Effector memory CD4-positive, alpha-beta T cell (primary cell): ENCODE data around the gene FRMPD2.
A peak's percentile ranks its signal among the peaks of the same experiment; 100 is the strongest.

Experiments
- DNase-seq, 3 donors: peaks; one replicate each; pipeline ENCODE4 v3.0.0-alpha.2; 2020
- H3K27ac ChIP-seq: 2 replicates; pipeline ENCODE4 v1.7.0; 2013; ENCODE audit warnings: mild to moderate bottlenecking, low read length, moderate library complexity; ENCODE audit not compliant: insufficient read depth, poor library complexity, severe bottlenecking
- H3K27me3 ChIP-seq: replicated peaks from 2 replicates; pipeline ENCODE4 v1.7.0; 2013; ENCODE audit warnings: mild to moderate bottlenecking, low read length; ENCODE audit not compliant: insufficient read depth, control insufficient read depth, poor library complexity, severe bottlenecking
- H3K36me3 ChIP-seq: 2 replicates; pipeline ENCODE4 v1.7.0; 2013; ENCODE audit warnings: mild to moderate bottlenecking, low read length, moderate library complexity; ENCODE audit not compliant: control insufficient read depth, insufficient read depth
- H3K4me1 ChIP-seq: 2 replicates; pipeline ENCODE4 v1.7.0; 2013; ENCODE audit warnings: low read length, mild to moderate bottlenecking; ENCODE audit not compliant: control insufficient read depth, insufficient read depth, poor library complexity, severe bottlenecking
- H3K4me3 ChIP-seq: 2 replicates; pipeline ENCODE4 v1.7.0; 2013; ENCODE audit warnings: low read length, low read depth, mild to moderate bottlenecking; ENCODE audit not compliant: insufficient read depth, poor library complexity, severe bottlenecking
- H3K9me3 ChIP-seq: 2 replicates; pipeline ENCODE4 v1.7.0; 2013; ENCODE audit warnings: mild to moderate bottlenecking, low read length, moderate library complexity; ENCODE audit not compliant: control insufficient read depth
- total RNA-seq, 3 donors: gene quantifications; one replicate each; lab custom pipeline; 2026; lab: John Stamatoyannopoulos, UW

FRMPD2 gene
- 0 reads per million in 3 donors for total RNA-seq

- Histone ChIP-seq H3K4me1 (no peaks in the 10 kb centered on the region), H3K27me3 (no peaks in the 10 kb centered on the region), H3K9me3 (no peaks in the 10 kb centered on the region), H3K27ac (no peak within 1 kb of the TSS), H3K36me3 (no peaks in the 10 kb centered on the region), H3K4me3 (no peak within 1 kb of the TSS)
- DNase-seq: no peak
Observed at GRCh38 chr10:48274636-48275035, at the start of gene FRMPD2. TSS of gene FRMPD2 (minus strand) at chr10:48274696. CDS start at chr10:48274567, 129 bp downstream.

- no peak for DNase-seq
- Histone ChIP-seq H3K27ac (no peak overlapping the region), H3K36me3 (peaks cover 4% of the 10 kb centered on the region), H3K4me1 (no peaks in the 10 kb centered on the region), H3K27me3 (no peaks in the 10 kb centered on the region), H3K4me3 (no peak overlapping the region), H3K9me3 (no peaks in the 10 kb centered on the region)
Observed at GRCh38 chr10:48322017-48322416, 47.5 kb upstream of the FRMPD2 start.

- no peak overlapping the region for H3K4me3 ChIP-seq
- H3K27me3 ChIP-seq: no peaks in the 10 kb centered on the region
- no peaks in the 10 kb centered on the region for H3K36me3 ChIP-seq
- no peak overlapping the region for H3K27ac ChIP-seq
- H3K9me3 ChIP-seq: no peaks in the 10 kb centered on the region
- DNase-seq: no peak
- no peaks in the 10 kb centered on the region for H3K4me1 ChIP-seq
Observed at GRCh38 chr10:48317321-48317990, 43.0 kb upstream of the FRMPD2 start.

- Histone ChIP-seq H3K4me1 (no peaks in the 10 kb centered on the region), H3K27me3 (no peaks in the 10 kb centered on the region), H3K36me3 (no peaks in the 10 kb centered on the region), H3K27ac (no peak overlapping the region), H3K4me3 (no peak overlapping the region), H3K9me3 (no peaks in the 10 kb centered on the region)
- no peak for DNase-seq
Observed at GRCh38 chr10:48316236-48316635, 41.7 kb upstream of the FRMPD2 start.

- no peaks in the 10 kb centered on the region for H3K27me3 ChIP-seq
- H3K36me3 ChIP-seq: no peaks in the 10 kb centered on the region
- no peak for DNase-seq
- H3K4me3 ChIP-seq: no peak overlapping the region
- no peak overlapping the region for H3K27ac ChIP-seq
- H3K9me3 ChIP-seq: no peaks in the 10 kb centered on the region
- H3K4me1 ChIP-seq: no peaks in the 10 kb centered on the region
Observed at GRCh38 chr10:48314107-48314506, 39.6 kb upstream of the FRMPD2 start.

- H3K36me3 ChIP-seq: no peaks in the 10 kb centered on the region
- no peaks in the 10 kb centered on the region for H3K9me3 ChIP-seq
- no peaks in the 10 kb centered on the region for H3K27me3 ChIP-seq
- H3K27ac ChIP-seq: no peak overlapping the region
- no peak for DNase-seq
- no peak overlapping the region for H3K4me3 ChIP-seq
- H3K4me1 ChIP-seq: peaks cover 7% of the 10 kb centered on the region
Observed at GRCh38 chr10:48309711-48310226, 35.3 kb upstream of the FRMPD2 start.

GRCh38 chr10:48307711-48308018, 33.2 kb upstream of the FRMPD2 start:
- no peaks in the 10 kb centered on the region for H3K36me3 ChIP-seq
- no peak for DNase-seq
- peaks cover 7% of the 10 kb centered on the region for H3K4me1 ChIP-seq
- no peak overlapping the region for H3K27ac ChIP-seq
- H3K9me3 ChIP-seq: no peaks in the 10 kb centered on the region
- no peaks in the 10 kb centered on the region for H3K27me3 ChIP-seq
- peak overlapping the region; percentile 77 for H3K4me3 ChIP-seq

GRCh38 chr10:48306870-48307710, 32.6 kb upstream of the FRMPD2 start:
- DNase-seq: peak; percentile 63 to 72 (median 71)
- H3K27ac ChIP-seq: peak overlapping the region; percentile 81
- no peaks in the 10 kb centered on the region for H3K27me3 ChIP-seq
- peaks cover 7% of the 10 kb centered on the region for H3K4me1 ChIP-seq
- no peaks in the 10 kb centered on the region for H3K36me3 ChIP-seq
- H3K4me3 ChIP-seq: peak overlapping the region; percentile 77
- H3K9me3 ChIP-seq: no peaks in the 10 kb centered on the region

- no peaks in the 10 kb centered on the region for H3K36me3 ChIP-seq
- no peaks in the 10 kb centered on the region for H3K27me3 ChIP-seq
- peak within 1 kb of the TSS; percentile 81 for H3K27ac ChIP-seq
- H3K9me3 ChIP-seq: no peaks in the 10 kb centered on the region
- peak within 1 kb of the TSS; percentile 77 for H3K4me3 ChIP-seq
- DNase-seq: peak; percentile 88 to 91 (median 91)
- H3K4me1 ChIP-seq: peaks cover 7% of the 10 kb centered on the region
Observed at GRCh38 chr10:48306265-48306869, 31.9 kb upstream of the FRMPD2 start, which contains the start of gene MAPK8. TSS of gene MAPK8 (plus strand) at chr10:48306677. CDS start at chr10:48401661, 94,984 bp downstream.

GRCh38 chr10:48305905-48306264, 31.4 kb upstream of the FRMPD2 start:
- no peaks in the 10 kb centered on the region for H3K36me3 ChIP-seq
- DNase-seq: no peak
- peaks cover 7% of the 10 kb centered on the region for H3K4me1 ChIP-seq
- H3K9me3 ChIP-seq: no peaks in the 10 kb centered on the region
- peak overlapping the region; percentile 29 for H3K27ac ChIP-seq
- no peak overlapping the region for H3K4me3 ChIP-seq
- H3K27me3 ChIP-seq: no peaks in the 10 kb centered on the region
